Stomach smooth muscle (tissue), 2 donors: ENCODE results near the gene CBLL1.

Experiments used
- H3K27ac ChIP-seq: one replicate; pipeline ENCODE4 v1.7.0; 2013; ENCODE audit warnings: mild to moderate bottlenecking, low read length, inconsistent platforms
- H3K27me3 ChIP-seq, 2 donors: one replicate each; pipeline ENCODE4 v1.7.0; 2013; ENCODE audit warnings: low read length in 2 of 2; ENCODE audit not compliant: insufficient read depth in 2 of 2, control insufficient read depth in 1 of 2
- H3K36me3 ChIP-seq, 2 donors: one replicate each; pipeline ENCODE4 v1.7.0; 2013; ENCODE audit warnings: low read length in 2 of 2; ENCODE audit not compliant: control insufficient read depth in 2 of 2, insufficient read depth in 2 of 2
- H3K4me1 ChIP-seq: one replicate; pipeline ENCODE4 v1.7.0; 2013; ENCODE audit warnings: low read length; ENCODE audit not compliant: control insufficient read depth, insufficient read depth
- H3K4me3 ChIP-seq, 2 donors: one replicate each; pipeline ENCODE4 v1.7.0; 2013; ENCODE audit warnings: low read length in 2 of 2
- H3K9ac ChIP-seq, 2 donors: one replicate each; pipeline ENCODE4 v1.7.0; 2013; ENCODE audit warnings: low read length in 2 of 2, mild to moderate bottlenecking in 1 of 2
- H3K9me3 ChIP-seq, 2 donors: one replicate each; pipeline ENCODE4 v1.7.0; 2013; ENCODE audit warnings: low read length in 2 of 2; ENCODE audit not compliant: control insufficient read depth in 2 of 2
- donor health status: healthy.
- donor health status: Pancreatic carcinoma.

CBLL1 gene, protein sequence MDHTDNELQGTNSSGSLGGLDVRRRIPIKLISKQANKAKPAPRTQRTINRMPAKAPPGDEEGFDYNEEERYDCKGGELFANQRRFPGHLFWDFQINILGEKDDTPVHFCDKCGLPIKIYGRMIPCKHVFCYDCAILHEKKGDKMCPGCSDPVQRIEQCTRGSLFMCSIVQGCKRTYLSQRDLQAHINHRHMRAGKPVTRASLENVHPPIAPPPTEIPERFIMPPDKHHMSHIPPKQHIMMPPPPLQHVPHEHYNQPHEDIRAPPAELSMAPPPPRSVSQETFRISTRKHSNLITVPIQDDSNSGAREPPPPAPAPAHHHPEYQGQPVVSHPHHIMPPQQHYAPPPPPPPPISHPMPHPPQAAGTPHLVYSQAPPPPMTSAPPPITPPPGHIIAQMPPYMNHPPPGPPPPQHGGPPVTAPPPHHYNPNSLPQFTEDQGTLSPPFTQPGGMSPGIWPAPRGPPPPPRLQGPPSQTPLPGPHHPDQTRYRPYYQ

DNA sequence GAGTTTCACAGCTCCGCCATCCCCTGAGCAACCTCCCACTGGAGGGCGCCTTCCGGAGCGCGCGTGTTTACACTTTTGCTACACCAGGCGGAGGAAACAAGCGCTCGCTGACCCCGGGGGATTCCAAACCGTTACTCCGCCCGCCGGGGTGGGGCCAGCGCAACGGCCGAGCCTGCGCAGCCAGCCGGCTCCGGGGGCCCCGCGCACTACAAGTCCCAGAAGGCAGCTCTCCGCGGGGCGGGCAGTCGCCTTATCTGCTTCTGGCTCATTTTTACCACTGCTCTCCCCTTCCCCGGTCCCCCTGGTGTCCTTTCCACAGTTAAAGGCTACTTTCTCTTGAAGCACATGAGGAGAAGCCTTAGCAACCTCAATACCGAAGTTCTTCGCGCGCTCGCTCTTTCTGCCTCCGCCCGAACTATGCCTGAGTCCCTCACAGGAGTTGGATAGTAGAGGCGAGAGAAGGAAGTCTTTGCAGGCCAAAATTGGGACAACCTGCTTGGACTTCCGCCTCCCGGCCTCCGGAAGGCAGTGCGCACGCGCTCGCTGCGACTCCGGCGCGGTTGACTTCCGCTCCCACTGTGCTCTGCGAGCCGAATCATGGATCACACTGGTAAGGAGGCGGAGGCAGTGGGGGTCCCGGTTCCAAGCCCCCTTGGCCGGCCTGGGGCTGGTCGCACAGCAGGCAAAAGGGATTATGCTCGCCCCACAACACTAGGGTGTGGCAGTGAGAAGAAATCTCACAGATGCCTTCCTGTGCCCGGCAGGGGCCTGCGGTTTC is at the start of gene CBLL1:
TSS of gene CBLL1 (plus strand) at position 576 of the 778 bp plus-strand sequence. CDS start at position 598, 22 bp downstream.
- Histone ChIP-seq H3K4me1 (peaks cover 16% of the 10 kb centered on the region), H3K9ac (peak within 1 kb of the TSS; percentile 90 to 97), H3K27me3 (no peaks in the 10 kb centered on the region), H3K27ac (peak within 1 kb of the TSS; percentile 98), H3K9me3 (no peaks in the 10 kb centered on the region), H3K4me3 (peak within 1 kb of the TSS; percentile 88 to 98), H3K36me3 (no peaks in the 10 kb centered on the region)

DNA sequence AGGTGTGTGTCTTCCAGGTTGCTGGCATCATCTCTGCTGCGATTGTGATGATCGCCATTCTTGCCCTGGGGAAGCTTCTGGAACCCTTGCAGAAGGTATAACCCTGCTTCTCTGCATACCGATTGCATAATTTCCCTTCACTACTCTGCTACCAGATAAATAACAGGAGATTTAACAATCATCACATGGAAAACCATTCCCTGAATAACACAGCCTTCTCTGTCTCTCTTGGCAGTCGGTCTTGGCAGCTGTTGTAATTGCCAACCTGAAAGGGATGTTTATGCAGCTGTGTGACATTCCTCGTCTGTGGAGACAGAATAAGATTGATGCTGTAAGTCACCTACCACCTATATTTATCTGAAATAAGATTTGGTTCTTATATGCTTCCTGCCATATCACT is 49.6 kb upstream of the CBLL1 start:
- Histone ChIP-seq H3K4me3 (no peak overlapping the region), H3K4me1 (no peaks in the 10 kb centered on the region), H3K36me3 (no peaks in the 10 kb centered on the region), H3K27me3 (peaks cover 0 to 3% of the 10 kb centered on the region in 2 donors), H3K27ac (no peak overlapping the region), H3K9ac (no peak overlapping the region), H3K9me3 (no peaks in the 10 kb centered on the region)

- H3K9ac ChIP-seq, result no peak overlapping the region
- no peak overlapping the region for H3K27ac ChIP-seq
- H3K4me3 ChIP-seq, result no peak overlapping the region
- H3K27me3 ChIP-seq, result no peaks in the 10 kb centered on the region
- H3K9me3 ChIP-seq, result no peaks in the 10 kb centered on the region
- H3K36me3 ChIP-seq, result no peaks in the 10 kb centered on the region
- H3K4me1 ChIP-seq, result no peaks in the 10 kb centered on the region
Observed at GRCh38 chr7:107696330-107696946, 47.5 kb upstream of the CBLL1 start.

- H3K9ac ChIP-seq, result no peak overlapping the region
Observed at GRCh38 chr7:107697321-107698049, 46.5 kb upstream of the CBLL1 start.

DNA sequence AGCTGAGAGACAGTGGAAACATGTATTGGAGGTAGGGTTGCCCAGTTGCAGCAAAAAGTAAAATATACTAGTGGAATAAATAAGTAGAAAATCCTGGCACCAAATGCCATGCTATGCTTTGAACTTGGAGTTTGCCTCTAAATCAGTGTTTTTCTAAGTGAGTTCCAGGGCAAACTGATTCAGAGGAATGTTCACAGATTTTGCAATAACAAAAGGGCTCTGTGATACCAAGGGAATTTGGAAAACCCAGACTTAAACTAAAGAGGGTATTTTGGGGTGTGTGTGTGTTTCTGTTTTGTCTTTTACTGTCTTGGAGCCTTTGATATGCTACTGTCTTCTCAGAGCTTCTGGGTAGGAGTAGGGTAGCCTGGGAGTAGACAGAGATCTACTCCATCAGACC is 43.4 kb upstream of the CBLL1 start:
- H3K4me3 ChIP-seq, result no peak overlapping the region
- H3K27ac ChIP-seq, result no peak overlapping the region
- no peak overlapping the region for H3K9ac ChIP-seq

More at GRCh38 chr7:107697321-107698049, 46.5 kb upstream of the CBLL1 start:
- H3K9me3 ChIP-seq, result no peaks in the 10 kb centered on the region
- no peaks in the 10 kb centered on the region for H3K27me3 ChIP-seq
- H3K4me3 ChIP-seq, result no peak overlapping the region
- no peak overlapping the region for H3K27ac ChIP-seq
- no peaks in the 10 kb centered on the region for H3K4me1 ChIP-seq
- H3K36me3 ChIP-seq, result no peaks in the 10 kb centered on the region

DNA sequence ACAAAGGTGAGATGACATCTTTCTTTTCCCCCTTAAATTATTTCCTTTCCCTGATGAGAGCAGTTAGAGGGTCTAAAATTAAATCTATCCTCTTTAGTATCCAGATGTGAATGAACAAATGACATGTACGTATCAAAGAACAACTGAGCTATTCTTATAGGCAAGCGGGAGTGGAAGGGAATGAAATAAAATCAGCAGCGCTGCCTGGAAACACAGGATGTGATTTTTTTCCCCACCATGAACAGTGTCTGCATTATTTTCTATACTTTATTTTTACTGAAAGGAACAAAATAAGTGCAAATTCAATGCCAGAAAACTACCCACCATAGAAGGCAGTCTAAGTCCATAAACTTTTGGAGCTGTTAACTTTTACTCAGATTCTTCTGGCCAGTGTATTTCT is 42.8 kb upstream of the CBLL1 start:
- Histone ChIP-seq H3K4me3 (no peak overlapping the region), H3K9ac (no peak overlapping the region), H3K9me3 (no peaks in the 10 kb centered on the region), H3K4me1 (no peaks in the 10 kb centered on the region), H3K27ac (no peak overlapping the region), H3K27me3 (no peaks in the 10 kb centered on the region), H3K36me3 (no peaks in the 10 kb centered on the region)

More for the DNA sequence above, 43.4 kb upstream of the CBLL1 start:
- Histone ChIP-seq H3K9me3 (no peaks in the 10 kb centered on the region), H3K27me3 (no peaks in the 10 kb centered on the region), H3K4me1 (no peaks in the 10 kb centered on the region), H3K36me3 (no peaks in the 10 kb centered on the region)

- Histone ChIP-seq H3K9me3 (no peaks in the 10 kb centered on the region), H3K36me3 (no peaks in the 10 kb centered on the region), H3K27ac (no peak overlapping the region), H3K4me1 (no peaks in the 10 kb centered on the region), H3K27me3 (no peaks in the 10 kb centered on the region), H3K4me3 (no peak overlapping the region), H3K9ac (no peak overlapping the region)
Observed at GRCh38 chr7:107703219-107703618, 40.7 kb upstream of the CBLL1 start.

- Histone ChIP-seq H3K36me3 (no peaks in the 10 kb centered on the region), H3K4me3 (no peak overlapping the region), H3K27me3 (no peaks in the 10 kb centered on the region), H3K9me3 (no peaks in the 10 kb centered on the region), H3K27ac (no peak overlapping the region), H3K9ac (no peak overlapping the region), H3K4me1 (no peaks in the 10 kb centered on the region)
Observed at GRCh38 chr7:107703872-107704271, 40.1 kb upstream of the CBLL1 start.

GRCh38 chr7:107708956-107709355 is 35.0 kb upstream of the CBLL1 start:
- no peaks in the 10 kb centered on the region for H3K36me3 ChIP-seq
- no peak overlapping the region for H3K9ac ChIP-seq
- H3K27ac ChIP-seq, result no peak overlapping the region
- H3K4me3 ChIP-seq, result no peak overlapping the region
- no peaks in the 10 kb centered on the region for H3K9me3 ChIP-seq
- H3K27me3 ChIP-seq, result no peaks in the 10 kb centered on the region
- no peaks in the 10 kb centered on the region for H3K4me1 ChIP-seq

GRCh38 chr7:107711301-107711700 is 32.6 kb upstream of the CBLL1 start:
- no peak overlapping the region for H3K9ac ChIP-seq
- no peaks in the 10 kb centered on the region for H3K9me3 ChIP-seq
- no peaks in the 10 kb centered on the region for H3K36me3 ChIP-seq
- no peaks in the 10 kb centered on the region for H3K27me3 ChIP-seq
- H3K27ac ChIP-seq, result no peak overlapping the region
- no peaks in the 10 kb centered on the region for H3K4me1 ChIP-seq
- H3K4me3 ChIP-seq, result no peak overlapping the region
